HG03025 (cell line): ENCODE data around the gene DNAH2.
"Not testable (repeated sequence)": the region's sequence is repeated elsewhere in the genome, so short reads cannot be mapped to it uniquely, and the experiment has no call there.

Experiments
- ATAC-seq: cut with Tn5 transposase; IDR thresholded peaks from one replicate; pipeline ENCODE4 v1.9.1; 2021; ENCODE audit warnings: mild to moderate bottlenecking, moderate library complexity; ENCODE audit not compliant: unreplicated experiment, low FRiP score

DNAH2 gene

DNA sequence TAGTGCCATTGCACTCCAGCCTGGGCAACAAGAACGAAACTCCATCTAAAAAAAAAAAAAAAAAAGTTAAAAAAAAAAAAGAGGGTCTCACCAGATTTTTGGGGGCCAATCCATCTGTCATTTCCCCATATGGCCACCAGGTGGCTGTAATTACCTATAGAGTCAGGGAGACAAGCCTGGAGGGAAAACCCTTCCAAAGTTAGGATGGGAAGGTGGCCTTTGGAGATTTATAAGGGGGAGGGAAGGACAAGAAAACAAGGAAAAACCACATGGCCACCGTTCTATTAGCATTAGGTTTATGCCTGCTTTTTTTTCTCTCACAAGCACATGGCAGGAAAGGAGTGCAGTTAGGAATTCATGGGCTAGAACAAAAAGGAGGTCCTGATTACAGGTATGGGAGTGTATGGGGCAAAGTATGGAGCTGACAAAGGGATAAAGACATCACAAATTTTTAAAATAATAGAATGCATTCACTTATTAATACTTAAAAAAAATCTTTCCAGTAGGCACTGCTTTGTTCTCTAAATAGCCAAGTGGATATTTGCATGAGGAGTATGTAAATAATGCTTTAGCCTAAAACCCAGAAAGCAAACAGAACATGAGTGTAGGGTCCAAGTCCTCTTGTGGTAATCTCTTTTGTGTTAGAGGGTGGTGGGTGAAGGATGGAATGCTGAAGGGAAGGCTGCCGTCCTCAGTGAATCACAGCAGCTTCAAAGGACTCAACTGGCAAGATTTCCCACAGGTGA lies 145.3 kb downstream of the DNAH2 start:
- no peak for ATAC-seq

DNA sequence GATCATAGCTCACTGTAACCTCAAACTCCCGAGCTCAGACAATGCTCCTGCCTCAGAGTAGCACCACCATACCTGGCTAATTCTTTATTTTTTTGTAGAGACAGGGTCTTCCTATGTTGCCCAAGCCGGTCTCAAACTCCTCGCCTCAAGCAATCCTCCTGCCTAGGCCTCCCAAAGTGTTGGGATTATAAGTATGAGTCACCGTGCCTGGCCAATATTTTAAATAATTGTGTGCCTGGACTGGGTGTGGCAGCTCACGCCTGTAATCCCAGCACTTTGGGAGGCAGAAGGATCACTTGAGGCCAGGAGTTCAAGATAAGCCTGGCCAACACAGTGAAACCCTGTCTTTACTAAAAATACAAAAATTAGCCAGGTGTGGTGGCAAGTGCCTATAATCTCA lies 146.8 kb downstream of the DNAH2 start:
- ATAC-seq = not testable (repeated sequence)

DNA sequence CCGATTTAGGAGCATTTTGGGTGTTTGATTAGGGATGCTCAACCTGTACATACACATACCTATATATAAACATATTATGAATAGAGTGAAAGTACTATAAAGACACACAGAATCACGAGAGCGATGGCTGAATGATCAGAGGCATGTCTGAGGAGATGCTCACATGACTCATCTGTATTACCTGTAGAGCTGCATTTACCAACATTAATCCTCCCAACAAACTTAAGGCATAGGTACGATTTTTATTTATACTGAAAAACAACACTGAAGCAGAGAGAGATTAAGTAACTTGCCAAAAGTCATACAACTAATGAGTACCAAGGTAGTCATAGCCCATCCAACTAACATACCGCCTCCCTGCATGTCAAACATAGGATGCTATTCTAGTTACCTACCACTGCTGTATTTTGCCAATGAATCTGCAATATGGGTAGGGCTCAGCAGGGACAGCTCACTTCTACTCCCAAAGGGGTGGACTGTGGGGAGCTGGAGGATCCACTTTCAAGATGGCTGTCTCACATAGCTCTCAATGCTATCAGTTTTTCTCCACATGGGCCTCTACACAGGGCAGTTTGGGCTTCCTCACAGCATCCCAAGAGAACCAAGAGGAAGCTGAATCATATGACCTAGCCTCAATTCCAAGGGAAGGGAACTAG lies 147.6 kb downstream of the DNAH2 start:
- ATAC-seq = no peak

DNA sequence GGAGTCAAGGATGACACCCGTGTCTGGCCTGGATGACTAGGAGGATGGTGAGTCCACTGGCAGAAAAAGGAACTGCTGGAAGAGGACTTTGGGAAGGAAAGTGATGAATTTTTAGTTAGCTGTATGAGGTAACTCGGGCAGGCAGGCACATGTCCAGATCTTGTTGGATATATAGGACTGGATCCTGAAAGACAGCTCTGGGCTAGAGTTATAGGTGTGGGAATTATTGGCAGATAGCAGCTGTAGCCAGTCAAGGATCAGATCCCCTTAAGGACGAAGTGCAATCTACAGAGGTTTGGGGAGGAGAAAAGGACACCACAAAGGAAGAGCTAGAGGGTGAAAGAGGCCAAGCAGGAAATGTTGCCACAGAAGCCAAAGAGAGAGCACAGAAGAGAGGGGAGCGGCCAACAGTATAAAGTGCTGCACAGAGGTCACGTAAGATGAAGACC lies 150.4 kb downstream of the DNAH2 start:
- no peak for ATAC-seq

DNA sequence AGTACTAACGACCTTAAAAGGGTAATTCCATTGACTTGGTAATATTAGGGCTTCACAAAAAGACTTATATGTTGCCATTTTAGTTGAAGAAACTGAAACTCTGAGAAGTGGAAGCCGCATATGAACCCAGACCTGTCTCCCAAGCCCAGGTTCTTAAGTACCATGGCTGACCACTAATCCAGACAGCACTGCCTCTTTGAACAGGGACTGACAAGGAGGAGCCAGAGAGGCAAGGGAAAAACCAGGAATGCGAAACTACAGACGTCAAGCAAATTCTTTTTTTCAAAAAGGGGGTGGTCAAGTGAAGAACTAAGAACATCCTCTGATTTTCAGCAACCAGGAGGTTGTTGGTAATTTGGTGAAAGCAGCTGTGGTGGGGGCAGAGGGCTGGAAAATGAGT lies 155.5 kb downstream of the DNAH2 start:
- ATAC-seq = no peak

DNA sequence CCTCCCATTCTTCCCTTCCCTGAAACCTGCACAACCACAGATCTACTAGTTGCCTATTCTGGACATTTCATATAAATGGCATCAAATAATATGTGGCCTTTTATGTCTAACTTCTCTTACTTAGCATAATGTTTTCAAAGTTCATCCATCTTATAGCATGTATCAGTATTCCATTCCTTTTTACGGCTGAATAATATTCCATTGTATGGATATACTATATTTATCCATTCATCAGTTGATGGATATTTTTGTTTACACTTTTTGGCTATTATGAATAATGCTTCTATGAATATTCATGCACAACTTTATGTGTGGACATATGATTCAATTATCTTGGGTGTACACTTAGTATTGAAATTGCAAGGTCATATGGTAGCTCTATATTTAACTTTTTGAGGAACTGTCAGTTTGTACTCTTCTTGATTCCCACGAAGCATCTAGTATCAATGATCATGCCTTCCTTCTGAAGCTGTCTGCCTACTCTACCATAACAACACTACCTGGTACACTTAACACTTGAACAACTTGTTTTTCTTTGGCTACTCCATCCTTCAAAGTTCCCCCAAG lies 158.3 kb downstream of the DNAH2 start:
- no peak for ATAC-seq

DNA sequence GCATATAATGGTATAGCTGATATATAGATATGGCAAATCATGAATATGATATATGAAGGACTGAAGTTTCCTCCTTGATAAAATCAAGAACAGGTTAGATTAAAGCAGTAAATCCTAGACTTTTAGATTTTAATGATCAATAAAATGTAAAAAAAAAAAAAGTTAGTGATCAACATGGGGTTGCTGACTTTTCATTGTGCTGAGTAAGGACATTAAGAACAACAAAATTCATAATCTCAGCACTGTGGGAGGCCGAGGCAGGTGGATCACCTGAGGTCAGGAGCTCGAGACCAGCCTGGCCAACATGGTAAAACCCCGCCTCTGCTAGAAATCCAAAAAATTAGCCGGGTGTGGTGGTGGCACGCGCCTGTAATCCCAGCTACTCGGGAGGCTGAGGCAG lies 160.7 kb downstream of the DNAH2 start:
- no peak for ATAC-seq

DNA sequence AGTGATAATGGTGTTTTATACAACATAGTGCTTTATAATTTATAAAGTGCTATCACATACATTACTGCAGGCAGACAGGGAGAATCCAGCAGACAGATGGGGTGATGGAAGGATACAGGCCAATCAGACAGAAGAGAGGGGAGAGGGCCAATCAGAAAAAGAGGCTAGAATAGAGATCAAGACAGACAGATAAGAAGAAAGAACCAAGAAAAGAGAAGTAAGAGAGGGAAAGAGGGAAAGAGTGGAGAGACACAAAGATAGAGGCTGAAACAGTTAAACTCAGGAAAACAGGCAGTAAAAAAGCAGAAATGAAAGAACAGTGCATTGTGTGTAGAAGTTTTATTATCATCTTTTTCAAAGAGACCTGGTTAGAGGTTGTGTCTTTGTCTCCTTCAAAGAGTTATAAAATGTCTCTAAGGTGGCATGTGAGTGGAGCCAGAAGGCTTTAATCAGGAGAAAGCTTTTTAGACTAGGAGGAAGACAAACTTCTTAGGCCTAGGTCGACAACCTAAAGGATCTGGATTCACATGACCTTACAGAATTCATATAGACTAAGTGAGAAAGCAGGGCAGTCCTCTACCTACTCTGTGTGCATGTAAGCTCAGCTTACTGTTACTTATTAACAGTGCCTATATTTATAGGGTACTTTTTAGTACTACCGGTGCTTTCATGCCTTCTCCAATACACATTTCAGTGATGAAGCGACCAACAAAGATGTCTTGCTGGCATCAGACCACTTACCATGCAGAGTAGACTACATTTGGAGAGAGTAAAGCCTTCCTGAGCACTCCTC lies 162.7 kb downstream of the DNAH2 start:
- no peak for ATAC-seq

DNA sequence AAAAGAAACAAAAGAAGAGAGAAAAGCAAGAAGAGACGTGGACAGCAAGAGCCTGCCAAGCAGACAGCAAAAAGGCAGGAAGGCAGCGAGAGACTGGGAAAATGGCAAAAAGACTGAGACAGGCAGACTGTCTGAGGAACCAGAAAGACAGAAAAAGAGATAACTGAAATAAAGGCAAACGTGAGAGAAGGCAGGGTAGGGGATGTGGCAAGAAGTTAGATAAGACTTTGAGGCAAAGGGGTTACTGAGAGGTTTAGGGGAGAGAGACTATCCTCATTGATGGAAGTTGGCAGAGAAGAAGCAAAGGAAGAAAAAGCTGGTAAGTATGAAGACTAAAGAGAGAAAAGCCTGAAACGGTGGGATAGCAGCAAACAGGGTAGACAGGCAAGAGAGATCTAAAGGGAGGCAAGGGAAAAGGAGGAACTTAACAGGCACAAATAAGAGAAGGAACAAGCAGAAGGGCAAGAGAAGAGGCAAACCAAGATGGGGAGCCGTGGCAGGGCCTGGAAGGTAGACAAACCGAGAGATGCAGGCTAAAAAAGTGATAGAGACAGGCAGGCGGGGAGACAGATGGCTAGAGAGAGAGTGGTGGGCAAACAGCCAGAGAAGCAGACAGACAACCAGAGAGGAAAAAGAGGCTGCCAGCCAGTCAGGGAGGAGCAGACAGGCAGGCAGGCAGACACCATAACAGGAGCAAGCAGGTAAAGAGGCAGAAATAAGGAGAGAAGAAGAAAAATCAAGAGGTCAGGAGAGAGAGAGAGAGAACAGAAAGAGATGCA lies 163.9 kb downstream of the DNAH2 start:
- ATAC-seq = no peak

DNA sequence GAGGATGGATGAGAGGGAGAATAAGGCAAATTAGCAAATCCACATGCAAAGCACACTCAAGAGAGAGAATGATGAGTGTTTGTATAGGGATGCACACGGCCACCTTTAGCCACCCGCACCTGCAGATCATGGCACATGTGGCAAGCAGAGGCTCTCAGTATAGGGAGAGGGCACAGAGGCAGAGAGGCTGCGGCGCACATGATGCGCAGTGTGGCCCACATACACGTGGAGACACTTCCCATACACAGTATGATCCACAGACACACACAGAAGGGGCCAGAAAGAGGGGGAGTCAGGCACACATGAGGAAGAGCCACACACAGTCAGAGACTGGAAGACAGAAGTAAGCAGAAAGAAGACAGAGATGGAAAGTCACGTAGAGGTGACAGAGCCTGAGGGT lies 164.5 kb downstream of the DNAH2 start:
- no peak for ATAC-seq

DNA sequence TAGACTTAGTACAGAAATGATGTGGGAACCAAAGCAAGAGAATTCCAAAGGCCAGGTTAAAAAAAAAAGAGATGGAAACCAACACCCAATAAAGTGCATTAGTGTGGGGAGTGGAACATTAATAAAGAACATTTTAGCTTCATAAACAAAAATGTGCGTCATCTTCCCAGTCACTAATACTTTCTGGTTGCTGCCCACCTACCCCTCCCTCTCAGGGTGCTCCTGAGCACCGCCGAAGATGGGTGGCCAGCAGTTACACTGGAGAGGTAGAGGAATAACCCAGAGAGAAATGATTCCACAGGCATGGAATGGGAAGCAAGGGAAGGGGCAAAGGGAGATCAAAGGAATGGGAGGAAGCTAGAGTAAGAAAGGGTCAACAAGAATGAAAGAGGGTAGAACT lies 165.1 kb downstream of the DNAH2 start:
- ATAC-seq = no peak
